Peyer's patch (tissue), 4 donors: ENCODE data around the gene EPS15. TPM values are rescaled to one million over a fixed set of nuclear protein-coding genes. Genes with fewer than 3 reads are reported as not detected.
A peak's percentile ranks its signal among the peaks of the same experiment; 100 is the strongest.

Experiments used
- DNase-seq, 3 donors: peaks; one replicate each; pipeline ENCODE4 v3.0.0-alpha.2; 2017 to 2019
- H3K27ac ChIP-seq, 4 donors: fragments of 200-600 bp; sonication (generic); one replicate each; pipeline ENCODE4 v1.5.1; 2016 to 2019
- H3K27me3 ChIP-seq, 2 donors: fragments of 200-600 bp; sonication (generic); one replicate each; pipeline ENCODE4 v1.5.1; 2019
- H3K36me3 ChIP-seq, 3 donors: fragments of 200-600 bp; sonication (generic); one replicate each; pipeline ENCODE4 v1.5.1; 2016 to 2019
- H3K4me1 ChIP-seq, 4 donors: fragments of 200-600 bp; sonication (generic); one replicate each; pipeline ENCODE4 v1.5.1; 2016 to 2019
- H3K4me3 ChIP-seq, 4 donors: fragments of 200-600 bp; sonication (generic); 1 replicate in 3 of 4; 2 replicates in 1 of 4; pipeline ENCODE4 v1.5.1; 2016 to 2019; ENCODE audit warnings: mild to moderate bottlenecking in 1 of 4
- H3K9me3 ChIP-seq, 4 donors: fragments of 200-600 bp; sonication (generic); one replicate each; pipeline ENCODE4 v1.5.1; 2016 to 2019; ENCODE audit warnings: mild to moderate bottlenecking in 1 of 4
- POLR2A ChIP-seq, 2 donors: fragments of 450-650 bp; IDR thresholded peaks; one replicate each; pipeline ENCODE4 v1.5.1; 2017; ENCODE audit warnings: antibody characterized with exemption in 2 of 2, mild to moderate bottlenecking in 2 of 2, moderate library complexity in 2 of 2
- total RNA-seq, 4 donors: library from RNA; depleted of rRNA; stranded (reverse); fragments of >200 nt; gene quantifications; one replicate each; pipeline ENCODE4 v1.1.0, GENCODE V29; 2016
- TF ChIP-seq, protein P1 (sequence below), 6 experiments: fragments of 450-650 bp in 4 of 6; fragments of 200-600 bp in 2 of 6; sonication (generic) in 1 of 6; IDR thresholded peaks; one replicate each; pipeline ENCODE4 v1.5.1; 2017 to 2019; ENCODE audit warnings: antibody characterized with exemption in 6 of 6, mild to moderate bottlenecking in 3 of 6, moderate library complexity in 1 of 6

EPS15 gene
- total RNA-seq, result 100 to 1,000 TPM in 1 of 4 donors, 10 to 100 TPM in 3; 48.9 to 160 (median 65.6) TPM

GRCh38 chr1:51519048-51519864 lies at the start of gene EPS15:
EPS15 (minus strand) TSS chr1:51519266; CDS start chr1:51519231, 35 bp downstream.
- Histone ChIP-seq H3K27ac (peak within 1 kb of the TSS; percentile 92 to 100 (median 94)), H3K4me1 (peaks cover 0 to 34% (median 12%) of the 10 kb centered on the region in 4 donors), H3K36me3 (no peaks in the 10 kb centered on the region), H3K4me3 (peak within 1 kb of the TSS; percentile 79 to 98 (median 92)), H3K9me3 (no peaks in the 10 kb centered on the region), H3K27me3 (no peaks in the 10 kb centered on the region)
- DNase-seq, result peak; percentile 84 to 95 (median 95)
- peak in 1 of 2 donors; percentile 79 for TF ChIP-seq POLR2A (IDR thresholded peaks at IDR 0.05)
- TF ChIP-seq, protein P1, sequence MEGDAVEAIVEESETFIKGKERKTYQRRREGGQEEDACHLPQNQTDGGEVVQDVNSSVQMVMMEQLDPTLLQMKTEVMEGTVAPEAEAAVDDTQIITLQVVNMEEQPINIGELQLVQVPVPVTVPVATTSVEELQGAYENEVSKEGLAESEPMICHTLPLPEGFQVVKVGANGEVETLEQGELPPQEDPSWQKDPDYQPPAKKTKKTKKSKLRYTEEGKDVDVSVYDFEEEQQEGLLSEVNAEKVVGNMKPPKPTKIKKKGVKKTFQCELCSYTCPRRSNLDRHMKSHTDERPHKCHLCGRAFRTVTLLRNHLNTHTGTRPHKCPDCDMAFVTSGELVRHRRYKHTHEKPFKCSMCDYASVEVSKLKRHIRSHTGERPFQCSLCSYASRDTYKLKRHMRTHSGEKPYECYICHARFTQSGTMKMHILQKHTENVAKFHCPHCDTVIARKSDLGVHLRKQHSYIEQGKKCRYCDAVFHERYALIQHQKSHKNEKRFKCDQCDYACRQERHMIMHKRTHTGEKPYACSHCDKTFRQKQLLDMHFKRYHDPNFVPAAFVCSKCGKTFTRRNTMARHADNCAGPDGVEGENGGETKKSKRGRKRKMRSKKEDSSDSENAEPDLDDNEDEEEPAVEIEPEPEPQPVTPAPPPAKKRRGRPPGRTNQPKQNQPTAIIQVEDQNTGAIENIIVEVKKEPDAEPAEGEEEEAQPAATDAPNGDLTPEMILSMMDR (IDR thresholded peaks at IDR 0.05), result peak in 1 of 6 experiments; percentile 25

- no peaks in the 10 kb centered on the region for H3K27me3 ChIP-seq
- no peaks in the 10 kb centered on the region for H3K36me3 ChIP-seq
- H3K4me3 ChIP-seq, result no peak overlapping the region
- no peak for DNase-seq
- no peaks in the 10 kb centered on the region for H3K9me3 ChIP-seq
- peaks cover 3 to 23% (median 16%) of the 10 kb centered on the region in 4 donors for H3K4me1 ChIP-seq
- TF ChIP-seq, protein P1 (IDR thresholded peaks at IDR 0.05), result no peak
- TF ChIP-seq POLR2A (IDR thresholded peaks at IDR 0.05), result no peak
- H3K27ac ChIP-seq, result peak overlapping the region in 2 of 4 donors; percentile 38 to 76
Measured at GRCh38 chr1:51568231-51568935, 49.3 kb upstream of the EPS15 start.

DNA sequence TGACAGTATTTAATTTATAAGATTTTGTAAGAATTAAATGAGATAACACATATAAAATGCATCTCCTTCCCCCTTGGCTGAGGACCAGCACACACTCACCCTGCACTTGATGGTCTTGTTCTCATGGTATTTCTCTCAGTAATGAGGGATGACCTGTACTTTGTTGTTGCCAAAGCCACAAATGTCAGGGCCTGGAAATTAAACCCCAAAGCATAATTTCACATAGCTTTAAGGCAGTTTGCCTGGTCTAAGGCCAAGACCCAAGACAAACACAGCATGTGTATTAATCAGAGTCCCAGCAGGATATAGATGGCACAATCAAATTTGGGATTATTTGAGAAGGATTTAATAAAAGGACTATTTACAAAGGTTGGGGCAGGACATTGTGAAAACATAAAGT lies 48.6 kb upstream of the EPS15 start:
- Histone ChIP-seq H3K27me3 (no peaks in the 10 kb centered on the region), H3K4me1 (peaks cover 3 to 23% (median 16%) of the 10 kb centered on the region in 4 donors), H3K4me3 (no peak overlapping the region), H3K27ac (no peak overlapping the region), H3K36me3 (no peaks in the 10 kb centered on the region), H3K9me3 (no peaks in the 10 kb centered on the region)
- no peak for DNase-seq
- TF ChIP-seq, protein P1 (IDR thresholded peaks at IDR 0.05), result no peak

- Histone ChIP-seq H3K36me3 (peaks cover 0 to 7% (median 0%) of the 10 kb centered on the region in 3 donors), H3K27ac (no peak overlapping the region), H3K4me3 (no peak overlapping the region), H3K9me3 (no peaks in the 10 kb centered on the region), H3K27me3 (no peaks in the 10 kb centered on the region), H3K4me1 (peaks cover 3 to 23% (median 16%) of the 10 kb centered on the region in 4 donors)
- no peak for DNase-seq
- TF ChIP-seq, protein P1 (IDR thresholded peaks at IDR 0.05), result no peak
- TF ChIP-seq POLR2A (IDR thresholded peaks at IDR 0.05), result no peak
Measured at GRCh38 chr1:51566260-51566659, 47.2 kb upstream of the EPS15 start.

DNA sequence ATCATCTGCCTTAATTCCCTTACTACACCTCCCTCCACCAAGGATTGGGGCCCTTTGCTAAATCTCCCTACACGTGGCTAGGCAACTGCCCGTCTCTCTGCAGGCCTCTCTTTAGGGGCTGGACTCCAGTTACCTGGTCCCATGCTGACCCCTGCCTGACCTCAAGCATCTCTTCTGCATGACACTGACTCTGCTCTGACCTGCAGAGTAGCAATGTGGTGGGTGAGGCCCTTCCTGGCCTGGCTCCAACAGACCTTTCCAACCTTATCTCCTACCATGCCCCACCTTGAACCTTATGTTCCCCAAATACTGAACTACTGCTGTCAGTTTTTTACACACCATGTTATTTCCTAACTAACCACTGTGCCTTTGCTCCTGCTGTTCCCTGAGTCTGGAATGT lies 45.9 kb upstream of the EPS15 start:
- Histone ChIP-seq H3K36me3 (peaks cover 0 to 7% (median 0%) of the 10 kb centered on the region in 3 donors), H3K4me1 (peaks cover 0 to 15% (median 7%) of the 10 kb centered on the region in 4 donors), H3K27ac (no peak overlapping the region), H3K9me3 (no peaks in the 10 kb centered on the region), H3K4me3 (no peak overlapping the region), H3K27me3 (no peaks in the 10 kb centered on the region)
- TF ChIP-seq POLR2A (IDR thresholded peaks at IDR 0.05), result no peak
- TF ChIP-seq, protein P1 (IDR thresholded peaks at IDR 0.05), result no peak
- DNase-seq, result no peak
